ENCODE data around the gene C9orf152.
"Not testable (repeated sequence)": the region's sequence is repeated elsewhere in the genome, so short reads cannot be mapped to it uniquely, and the experiment has no call there.

Gene C9orf152

GRCh38 chr9:110202232-110202631 lies 5.7 kb downstream of the C9orf152 start:
- in situ Hi-C loops (cut with HindIII; ENCODE audit: low sequenced_read_pairs): no loop called here
- no peak for DNase-seq (ENCODE audit: low read depth, low spot score)
- H3K4me3 ChIP-seq (ENCODE audit: low read depth, low read length): no peak overlapping the region
- TF ChIP-seq CTCF (IDR thresholded peaks at IDR 0.05; ENCODE audit: low read depth, low read length): no peak

GRCh38 chr9:110199643-110200042 lies 8.3 kb downstream of the C9orf152 start:
- no peak for DNase-seq (ENCODE audit: low read depth, low spot score)
- H3K4me3 ChIP-seq (ENCODE audit: low read depth, low read length): no peak overlapping the region
- no peak for TF ChIP-seq CTCF (IDR thresholded peaks at IDR 0.05; ENCODE audit: low read depth, low read length)
- in situ Hi-C loops (cut with HindIII; ENCODE audit: low sequenced_read_pairs): no loop called here

- in situ Hi-C loops (cut with HindIII; ENCODE audit: low sequenced_read_pairs): no loop called here
- no peak for DNase-seq (ENCODE audit: low read depth, low spot score)
- no peak overlapping the region for H3K4me3 ChIP-seq (ENCODE audit: low read depth, low read length)
- no peak for TF ChIP-seq CTCF (IDR thresholded peaks at IDR 0.05; ENCODE audit: low read depth, low read length)
Measured at GRCh38 chr9:110198357-110198756, 9.6 kb downstream of the C9orf152 start.

- peak; percentile 39 for TF ChIP-seq CTCF (IDR thresholded peaks at IDR 0.05; ENCODE audit: low read depth, low read length)
- no peak for DNase-seq (ENCODE audit: low read depth, low spot score)
- in situ Hi-C loops (cut with HindIII; ENCODE audit: low sequenced_read_pairs): no loop called here
- no peak overlapping the region for H3K4me3 ChIP-seq (ENCODE audit: low read depth, low read length)
Measured at GRCh38 chr9:110197330-110198187, 10.4 kb downstream of the C9orf152 start.

- H3K4me3 ChIP-seq (ENCODE audit: low read depth, low read length); DNase-seq (ENCODE audit: low read depth, low spot score); in situ Hi-C loops (cut with HindIII; ENCODE audit: low sequenced_read_pairs): not testable (repeated sequence)
Measured at GRCh38 chr9:110196084-110196499, 11.9 kb downstream of the C9orf152 start.

- H3K4me3 ChIP-seq (ENCODE audit: low read depth, low read length): no peak overlapping the region
- in situ Hi-C loops (cut with HindIII; ENCODE audit: low sequenced_read_pairs): no loop called here
- TF ChIP-seq CTCF (IDR thresholded peaks at IDR 0.05; ENCODE audit: low read depth, low read length): no peak
- peak; percentile 73 for DNase-seq (ENCODE audit: low read depth, low spot score)
Measured at GRCh38 chr9:110192531-110193261, 15.3 kb downstream of the C9orf152 start.

GRCh38 chr9:110191615-110192014 lies 16.3 kb downstream of the C9orf152 start:
- in situ Hi-C loops (cut with HindIII; ENCODE audit: low sequenced_read_pairs): no loop called here
- H3K4me3 ChIP-seq (ENCODE audit: low read depth, low read length): no peak overlapping the region

More at GRCh38 chr9:110191615-110192014, 16.3 kb downstream of the C9orf152 start:
- no peak for TF ChIP-seq CTCF (IDR thresholded peaks at IDR 0.05; ENCODE audit: low read depth, low read length)
- no peak for DNase-seq (ENCODE audit: low read depth, low spot score)

Measured in astrocyte of the spinal cord (primary cell).